Endodermal cell (in vitro differentiated cells): ENCODE data around the gene C4orf54. TPM values are rescaled to one million over a fixed set of nuclear protein-coding genes. Genes with fewer than 3 reads are reported as not detected.

Source experiments
- DNase-seq: peaks from one replicate; pipeline ENCODE4 v3.0.0-alpha.2; 2017
- H3K27ac ChIP-seq: 2 replicates; pipeline ENCODE4 v1.5.1; 2013; ENCODE audit warnings: mild to moderate bottlenecking, low read depth, low read length, moderate library complexity
- H3K27me3 ChIP-seq: 2 replicates; pipeline ENCODE4 v1.6.1; 2013; ENCODE audit warnings: mild to moderate bottlenecking, low read length, moderate library complexity; ENCODE audit not compliant: insufficient read depth, control insufficient read depth, poor library complexity, severe bottlenecking
- H3K36me3 ChIP-seq: 2 replicates; pipeline ENCODE4 v1.7.0; 2013; ENCODE audit warnings: mild to moderate bottlenecking, low read length, moderate library complexity; ENCODE audit not compliant: control insufficient read depth, insufficient read depth
- H3K4me1 ChIP-seq: one replicate; pipeline ENCODE4 v1.7.0; 2013; ENCODE audit warnings: low read length; ENCODE audit not compliant: control insufficient read depth, insufficient read depth
- H3K4me3 ChIP-seq: 2 replicates; pipeline ENCODE4 v1.5.1; 2013; ENCODE audit warnings: mild to moderate bottlenecking, low read length, moderate library complexity
- H3K9ac ChIP-seq: 2 replicates; pipeline ENCODE4 v1.6.1; 2013; ENCODE audit warnings: mild to moderate bottlenecking, low read length, moderate library complexity; ENCODE audit not compliant: poor library complexity, severe bottlenecking; ENCODE audit errors: extremely low read depth
- H3K9me3 ChIP-seq: 2 replicates; pipeline ENCODE4 v1.6.1; 2013; ENCODE audit warnings: mild to moderate bottlenecking, low read length, moderate library complexity; ENCODE audit not compliant: control insufficient read depth
- H3K27ac Mint-ChIP-seq: 2 replicates; pipeline ENCODE4 v1.8.0; 2020; ENCODE audit warnings: mixed read lengths
- H3K27me3 Mint-ChIP-seq: 2 replicates; pipeline ENCODE4 v1.8.0; 2021; ENCODE audit warnings: mild to moderate bottlenecking, mixed read lengths; ENCODE audit not compliant: insufficient read depth
- H3K36me3 Mint-ChIP-seq: 2 replicates; pipeline ENCODE4 v1.8.0; 2020; ENCODE audit warnings: low read depth, mixed read lengths
- H3K4me1 Mint-ChIP-seq: 2 replicates; pipeline ENCODE4 v1.8.0; 2020; ENCODE audit warnings: mixed read lengths
- H3K4me3 Mint-ChIP-seq: 2 replicates; pipeline ENCODE4 v1.8.0; 2020; ENCODE audit warnings: mild to moderate bottlenecking, moderate library complexity, mixed read lengths
- H3K9me3 Mint-ChIP-seq: 2 replicates; pipeline ENCODE4 v1.8.0; 2020; ENCODE audit warnings: mild to moderate bottlenecking, mixed read lengths
- WGBS, 2 experiments: methylation state at CpG; one replicate each; pipeline versions ENCODE4 v1.1.5 to v1.1.7; 2013; ENCODE audit warnings: missing lambda C conversion rate in 2 of 2, mixed read lengths in 1 of 2; ENCODE audit not compliant: insufficient coverage in 1 of 2, insufficient read length in 1 of 2; 5-methylcytosine and 5-hydroxymethylcytosine counted together
- total RNA-seq, 2 donors: library from RNA; stranded (reverse); fragmentation: NEBNext Ultra II Directional in 1 of 2; extraction: Animal tissue kit (Norgen Biotek cat#: 25700) in 1 of 2; gene quantifications; 2 replicates in 1 of 2; 3 replicates in 1 of 2; pipeline ENCODE4 v1.2.1, GENCODE V29; 2021
- TF ChIP-seq, protein P1 (sequence below): fragments of 200-600 bp; sonication (generic); conservative IDR thresholded peaks from 2 replicates; pipeline ENCODE4 v1.5.0; 2021; ENCODE audit warnings: antibody characterized with exemption, mild to moderate bottlenecking

C4orf54 gene
- total RNA-seq, 2 donors from 2014 or later: not detected

DNA sequence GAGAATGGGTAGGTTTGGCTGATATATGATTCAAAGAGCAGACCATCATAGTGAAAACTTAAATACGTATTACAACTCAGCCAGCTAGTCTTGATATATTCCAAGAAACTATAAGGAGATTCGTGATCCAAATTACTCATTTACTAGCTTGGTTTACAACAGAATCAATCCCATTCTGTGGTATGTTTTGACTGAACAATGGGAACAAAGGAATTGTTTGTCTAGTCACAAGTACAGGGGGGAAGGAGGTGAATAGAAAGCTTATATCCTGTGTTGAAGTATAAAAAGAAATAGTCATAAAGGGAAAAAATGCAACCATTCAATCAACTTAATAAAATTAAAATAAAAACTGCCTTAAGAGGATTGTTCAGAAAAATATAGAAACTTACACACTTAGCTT is 17.0 kb downstream of the C4orf54 start:
- Mint-ChIP-seq H3K4me1 (peaks cover 43% of the 10 kb centered on the region), H3K27me3 (no peaks in the 10 kb centered on the region), H3K36me3 (no peaks in the 10 kb centered on the region), H3K9me3 (no peaks in the 10 kb centered on the region), H3K27ac (no peak overlapping the region), H3K4me3 (no peak overlapping the region)
- H3K9ac ChIP-seq: no peak overlapping the region
- WGBS, 2 experiments: 94% methylated on average over 2 of the region's 2 CpGs; no CpG with 5 or more reads in 1 of the 2 experiments
- TF ChIP-seq, protein P1, sequence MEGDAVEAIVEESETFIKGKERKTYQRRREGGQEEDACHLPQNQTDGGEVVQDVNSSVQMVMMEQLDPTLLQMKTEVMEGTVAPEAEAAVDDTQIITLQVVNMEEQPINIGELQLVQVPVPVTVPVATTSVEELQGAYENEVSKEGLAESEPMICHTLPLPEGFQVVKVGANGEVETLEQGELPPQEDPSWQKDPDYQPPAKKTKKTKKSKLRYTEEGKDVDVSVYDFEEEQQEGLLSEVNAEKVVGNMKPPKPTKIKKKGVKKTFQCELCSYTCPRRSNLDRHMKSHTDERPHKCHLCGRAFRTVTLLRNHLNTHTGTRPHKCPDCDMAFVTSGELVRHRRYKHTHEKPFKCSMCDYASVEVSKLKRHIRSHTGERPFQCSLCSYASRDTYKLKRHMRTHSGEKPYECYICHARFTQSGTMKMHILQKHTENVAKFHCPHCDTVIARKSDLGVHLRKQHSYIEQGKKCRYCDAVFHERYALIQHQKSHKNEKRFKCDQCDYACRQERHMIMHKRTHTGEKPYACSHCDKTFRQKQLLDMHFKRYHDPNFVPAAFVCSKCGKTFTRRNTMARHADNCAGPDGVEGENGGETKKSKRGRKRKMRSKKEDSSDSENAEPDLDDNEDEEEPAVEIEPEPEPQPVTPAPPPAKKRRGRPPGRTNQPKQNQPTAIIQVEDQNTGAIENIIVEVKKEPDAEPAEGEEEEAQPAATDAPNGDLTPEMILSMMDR: no peak
- no peaks in the 10 kb centered on the region for H3K27me3 ChIP-seq
- no peak for DNase-seq
- no peak overlapping the region for H3K27ac ChIP-seq
- peaks cover 8% of the 10 kb centered on the region for H3K4me1 ChIP-seq
- no peaks in the 10 kb centered on the region for H3K9me3 ChIP-seq
- H3K4me3 ChIP-seq: no peak overlapping the region
- no peaks in the 10 kb centered on the region for H3K36me3 ChIP-seq

DNA sequence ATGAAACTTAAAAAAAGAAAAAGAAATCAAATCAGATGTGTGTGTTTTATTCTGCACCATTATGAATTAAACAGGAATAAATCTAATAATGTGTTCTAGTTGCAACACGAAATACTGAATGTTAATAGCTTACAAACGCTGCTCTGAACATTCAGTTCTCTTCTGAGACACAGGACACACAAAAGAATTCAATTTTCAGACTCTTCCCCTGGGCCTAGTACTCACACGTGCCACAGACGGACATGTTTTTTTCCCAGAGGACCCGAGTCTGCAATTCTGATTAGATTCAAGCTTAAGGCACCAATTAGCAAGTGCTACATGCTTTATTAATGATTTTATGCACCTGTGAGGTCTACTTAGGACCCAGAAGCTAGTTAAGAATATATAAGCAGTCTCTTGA is 20.5 kb downstream of the C4orf54 start:
- no peaks in the 10 kb centered on the region for H3K27me3 ChIP-seq
- H3K9me3 Mint-ChIP-seq: no peaks in the 10 kb centered on the region
- H3K4me1 ChIP-seq: no peaks in the 10 kb centered on the region
- H3K27ac ChIP-seq: no peak overlapping the region
- no peak overlapping the region for H3K27ac Mint-ChIP-seq
- H3K4me1 Mint-ChIP-seq: peaks cover 11% of the 10 kb centered on the region
- no peak for DNase-seq
- no peaks in the 10 kb centered on the region for H3K9me3 ChIP-seq
- H3K36me3 Mint-ChIP-seq: no peaks in the 10 kb centered on the region
- no peaks in the 10 kb centered on the region for H3K27me3 Mint-ChIP-seq
- no peak overlapping the region for H3K4me3 ChIP-seq
- H3K36me3 ChIP-seq: no peaks in the 10 kb centered on the region
- TF ChIP-seq, protein P1: no peak
- WGBS, 2 experiments: 71 to 90% methylated on average over 4 to 5 of the region's 5 CpGs
- no peak overlapping the region for H3K4me3 Mint-ChIP-seq
- H3K9ac ChIP-seq: no peak overlapping the region

DNA sequence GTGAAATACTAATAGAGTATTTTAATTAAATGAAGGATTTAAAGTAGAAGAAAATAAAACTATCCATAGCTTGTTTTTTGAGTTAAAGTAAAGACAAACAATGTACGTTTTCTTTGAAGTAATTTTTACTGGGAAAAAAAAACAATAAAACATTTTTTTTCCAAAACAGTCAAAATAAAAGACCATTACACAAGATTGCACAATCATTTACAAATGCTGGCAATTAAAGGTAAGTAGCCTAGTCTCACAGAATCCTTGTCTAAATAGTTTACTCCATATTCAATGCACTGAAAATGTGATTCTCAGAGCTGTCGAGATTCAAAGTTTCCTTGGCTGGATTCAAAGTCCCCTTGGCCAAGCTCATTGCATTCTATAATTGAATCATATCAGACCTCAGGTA is 21.2 kb downstream of the C4orf54 start:
- TF ChIP-seq, protein P1: no peak
- Histone ChIP-seq H3K9me3 (no peaks in the 10 kb centered on the region), H3K4me3 (no peak overlapping the region), H3K36me3 (no peaks in the 10 kb centered on the region), H3K27ac (no peak overlapping the region), H3K27me3 (no peaks in the 10 kb centered on the region), H3K9ac (no peak overlapping the region), H3K4me1 (no peaks in the 10 kb centered on the region)
- H3K4me3 Mint-ChIP-seq: no peak overlapping the region
- no peaks in the 10 kb centered on the region for H3K9me3 Mint-ChIP-seq
- H3K36me3 Mint-ChIP-seq: no peaks in the 10 kb centered on the region
- H3K27me3 Mint-ChIP-seq: no peaks in the 10 kb centered on the region
- peaks cover 11% of the 10 kb centered on the region for H3K4me1 Mint-ChIP-seq
- whole genome bisulfite sequencing, 2 experiments: 85 to 100% methylated on average over 1 to 2 of the region's 2 CpGs
- no peak overlapping the region for H3K27ac Mint-ChIP-seq
- DNase-seq: no peak
